OCI-LY1 (cell line): Measurements from ENCODE around the gene TM2D3.

Experiments used
- CTCF ChIP-seq: fragments of 200-600 bp; sonication (generic), shearing (Covaris generic); IDR thresholded peaks from 2 replicates; pipeline ENCODE4 v1.5.1; 2017; ENCODE audit warnings: mild to moderate bottlenecking, antibody characterized with exemption, low read length, moderate library complexity, mixed read lengths
- EZH2 ChIP-seq: fragments of 200-600 bp; sonication (generic), shearing (Covaris generic); IDR thresholded peaks from 2 replicates; pipeline ENCODE4 v1.8.0; 2017; ENCODE audit warnings: borderline replicate concordance, mixed run types, mild to moderate bottlenecking, antibody characterized with exemption, low read length, moderate library complexity, mixed read lengths

GRCh38 chr15:101697488-101697887, 45.3 kb upstream of the TM2D3 start:
- no peak for TF ChIP-seq CTCF
- TF ChIP-seq EZH2: no peak
